CD4-positive, alpha-beta T cell treated with Interleukin-1 beta for 1 hour (primary cell): ENCODE results near the gene MTG1.
"Not testable (repeated sequence)": the region's sequence is repeated elsewhere in the genome, so short reads cannot be mapped to it uniquely, and the experiment has no call there.

Experiments
- DNase-seq, 2 donors: peaks; one replicate each; pipeline ENCODE4 v3.0.0-alpha.2; 2020 to 2022

The MTG1 gene

GRCh38 chr10:133401981-133402725 is 8.2 kb downstream of the MTG1 start:
- no peak for DNase-seq

- no peak for DNase-seq
Observed at GRCh38 chr10:133403359-133403758, 9.4 kb downstream of the MTG1 start.

DNA sequence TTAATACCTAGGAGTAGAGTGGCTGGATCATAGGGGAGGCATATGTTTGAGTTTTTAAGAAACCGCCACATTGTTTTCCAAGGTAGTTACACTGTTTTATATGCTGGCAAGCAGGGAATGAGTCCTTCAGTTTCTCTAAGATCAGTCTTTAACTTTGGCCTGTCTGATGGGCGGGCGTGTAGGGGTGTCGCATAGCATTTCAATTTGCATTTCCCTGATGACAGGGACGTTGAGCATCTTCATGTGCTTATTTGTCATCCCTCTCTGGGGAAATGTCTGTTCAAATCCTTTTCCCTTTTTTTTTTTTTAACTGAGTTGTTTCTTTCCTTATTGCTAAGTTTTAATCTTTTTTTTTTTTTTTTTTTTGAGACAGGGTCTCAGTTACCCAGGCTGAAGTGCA is 9.8 kb downstream of the MTG1 start:
- DNase-seq = no peak

DNA sequence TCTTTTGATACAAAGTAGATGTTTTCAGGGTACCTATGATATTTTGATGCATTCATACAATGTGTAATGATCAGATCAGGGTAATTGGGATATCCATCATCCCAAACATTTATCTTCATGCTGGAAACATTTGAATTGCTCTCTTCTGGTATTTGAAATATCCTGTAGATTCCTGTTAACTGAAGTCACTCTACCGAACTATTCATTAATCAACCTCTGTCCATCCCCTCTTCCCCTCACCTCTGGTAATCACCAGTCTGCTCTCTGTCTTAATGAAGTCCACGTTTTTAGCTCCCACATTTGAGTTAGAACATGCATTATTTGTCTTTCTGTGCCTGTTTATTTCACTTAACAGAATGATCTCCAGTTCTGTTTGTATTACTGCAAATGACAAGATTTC is 11.3 kb downstream of the MTG1 start:
- DNase-seq = no peak

DNA sequence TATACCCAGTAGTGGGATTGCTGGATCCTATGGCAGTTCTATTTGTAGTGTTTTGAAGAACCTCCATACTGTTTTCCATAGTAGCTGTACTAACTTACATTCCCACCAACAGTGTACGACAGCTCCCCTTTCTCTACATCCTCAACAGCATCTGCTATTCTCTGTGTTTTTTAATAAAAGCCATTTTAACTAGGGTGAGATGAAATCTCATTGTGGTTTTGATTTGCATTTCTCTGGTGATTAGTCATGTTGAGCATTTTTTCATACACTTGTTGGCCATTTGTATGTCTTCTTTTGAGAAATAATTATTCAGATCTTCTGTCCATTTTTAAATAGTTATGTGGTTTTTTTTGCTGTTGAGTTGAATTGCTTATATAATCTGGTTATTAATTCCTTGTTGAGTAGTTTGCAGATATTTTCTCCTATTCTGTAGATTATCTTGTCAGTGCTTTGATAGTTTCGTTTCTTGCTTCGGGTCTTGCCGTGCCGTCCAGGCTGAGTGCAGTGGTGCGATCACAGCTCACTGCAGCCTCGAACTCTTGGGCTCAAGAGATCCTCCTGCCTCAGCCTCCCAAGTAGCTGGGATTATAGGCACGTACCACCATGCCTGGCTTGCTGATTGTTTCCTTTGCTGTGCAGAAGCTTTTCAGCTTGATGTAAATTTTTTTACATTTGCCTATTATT is 12.0 kb downstream of the MTG1 start:
- DNase-seq = no peak

- DNase-seq = no peak
Observed at GRCh38 chr10:133411523-133412380, 17.8 kb downstream of the MTG1 start.

- DNase-seq = no peak
Observed at GRCh38 chr10:133412381-133412711, 18.4 kb downstream of the MTG1 start.

GRCh38 chr10:133414401-133414800 is 20.4 kb downstream of the MTG1 start:
- not testable (repeated sequence) for DNase-seq

- no peak for DNase-seq
Observed at GRCh38 chr10:133415752-133416151, 21.8 kb downstream of the MTG1 start.

- DNase-seq = no peak
Observed at GRCh38 chr10:133418289-133418993, 24.5 kb downstream of the MTG1 start.

DNA sequence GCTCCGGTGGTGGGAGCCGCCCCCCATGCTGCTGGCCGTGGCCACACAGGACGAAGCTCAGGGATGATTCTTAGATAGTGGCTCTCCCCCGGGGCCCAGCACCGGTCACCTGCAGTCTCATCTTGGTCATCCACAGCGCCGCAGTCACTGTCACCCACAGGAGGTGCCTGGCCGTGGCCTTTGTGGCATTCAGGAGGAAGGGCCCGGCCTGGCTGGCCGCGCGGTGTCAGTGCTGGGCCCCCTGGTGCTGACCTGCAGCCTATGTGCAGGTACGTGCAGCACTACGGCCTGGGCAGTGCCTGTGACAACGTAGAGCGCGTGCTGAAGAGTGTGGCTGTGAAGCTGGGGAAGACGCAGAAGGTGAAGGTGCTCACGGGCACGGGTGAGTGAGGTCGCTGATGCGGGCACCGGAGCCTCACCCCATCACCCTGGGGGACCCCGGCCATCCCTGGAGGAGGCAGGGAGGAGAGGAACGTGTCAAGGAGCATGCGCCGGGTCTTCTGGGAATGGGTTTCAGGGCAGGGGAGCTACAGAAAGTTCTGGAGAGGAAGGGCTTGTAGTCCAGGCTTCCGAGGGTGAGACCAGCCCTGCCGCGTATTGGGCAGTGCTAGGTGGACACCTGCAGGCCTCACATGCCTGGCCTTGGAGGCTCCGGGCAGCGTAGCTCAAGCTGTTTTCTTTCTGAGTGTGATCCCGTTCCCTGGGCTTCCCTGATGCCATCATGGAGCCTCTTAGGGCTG is 25.4 kb downstream of the MTG1 start:
- DNase-seq = no peak

- no peak for DNase-seq
Observed at GRCh38 chr10:133420028-133420427, 26.1 kb downstream of the MTG1 start.

DNA sequence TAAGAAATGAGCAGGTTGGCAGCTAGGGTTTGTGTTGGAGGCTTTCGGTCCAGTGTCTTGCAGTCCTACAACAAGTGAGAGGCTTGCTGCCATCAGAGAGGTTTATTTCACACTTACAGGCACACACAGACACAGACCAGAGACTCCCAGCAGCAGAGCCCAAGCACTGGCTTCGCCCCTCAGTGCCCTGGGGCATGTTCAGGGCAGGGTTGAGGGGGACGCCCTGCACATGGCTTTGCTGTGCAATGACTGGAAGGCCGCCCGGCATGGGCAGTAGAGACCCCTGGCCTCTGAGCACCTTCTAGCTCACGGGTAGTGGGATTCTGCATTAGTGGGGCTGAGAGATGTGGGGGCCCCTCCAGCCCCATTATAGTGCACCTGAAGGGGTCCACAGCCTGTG is 26.6 kb downstream of the MTG1 start:
- no peak for DNase-seq

GRCh38 chr10:133421336-133422222 is 27.6 kb downstream of the MTG1 start:
- DNase-seq = no peak

DNA sequence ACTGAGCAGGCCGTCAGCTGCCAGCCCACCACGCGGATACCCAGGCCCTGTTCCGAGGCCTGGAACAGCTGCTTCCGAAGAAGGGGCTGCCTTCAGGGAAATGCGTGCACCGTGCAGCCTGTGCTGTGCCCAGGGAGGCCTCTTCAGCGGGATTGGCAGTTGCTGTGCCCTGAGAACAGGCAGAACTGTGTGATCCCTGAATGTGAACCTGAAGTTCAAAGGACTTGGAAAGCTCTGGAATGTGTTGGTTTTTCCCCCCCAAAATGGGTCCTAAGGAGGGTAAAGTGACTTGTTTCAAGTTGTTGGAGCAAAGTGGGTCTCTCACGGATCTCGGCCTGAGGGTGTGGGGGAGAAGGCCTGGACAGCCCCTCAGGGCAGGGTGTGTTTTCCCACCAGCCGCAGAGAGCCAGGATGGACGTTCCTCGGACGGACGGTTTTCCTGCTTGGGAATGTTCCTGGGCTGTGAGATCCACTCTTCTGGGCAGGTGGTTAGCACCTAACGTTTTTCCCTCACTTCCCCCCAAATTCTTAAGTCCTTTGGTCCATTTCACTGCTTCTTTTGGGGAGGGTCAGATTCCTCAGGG is 28.4 kb downstream of the MTG1 start:
- no peak for DNase-seq

GRCh38 chr10:133422807-133423771 is 29.1 kb downstream of the MTG1 start:
- DNase-seq = no peak

GRCh38 chr10:133424102-133424501 is 30.1 kb downstream of the MTG1 start:
- not testable (repeated sequence) for DNase-seq

GRCh38 chr10:133424601-133425000 is 30.6 kb downstream of the MTG1 start, which contains the start of gene SPRN:
Gene SPRN, minus strand, starts transcription at chr10:133424625. Its CDS starts 944 bp downstream, at chr10:133423681.
- DNase-seq = not testable (repeated sequence)

GRCh38 chr10:133429571-133429970 is 35.6 kb downstream of the MTG1 start:
- DNase-seq = not testable (repeated sequence)
